ENCODE results near the gene FGF14.

FGF14 gene

DNA sequence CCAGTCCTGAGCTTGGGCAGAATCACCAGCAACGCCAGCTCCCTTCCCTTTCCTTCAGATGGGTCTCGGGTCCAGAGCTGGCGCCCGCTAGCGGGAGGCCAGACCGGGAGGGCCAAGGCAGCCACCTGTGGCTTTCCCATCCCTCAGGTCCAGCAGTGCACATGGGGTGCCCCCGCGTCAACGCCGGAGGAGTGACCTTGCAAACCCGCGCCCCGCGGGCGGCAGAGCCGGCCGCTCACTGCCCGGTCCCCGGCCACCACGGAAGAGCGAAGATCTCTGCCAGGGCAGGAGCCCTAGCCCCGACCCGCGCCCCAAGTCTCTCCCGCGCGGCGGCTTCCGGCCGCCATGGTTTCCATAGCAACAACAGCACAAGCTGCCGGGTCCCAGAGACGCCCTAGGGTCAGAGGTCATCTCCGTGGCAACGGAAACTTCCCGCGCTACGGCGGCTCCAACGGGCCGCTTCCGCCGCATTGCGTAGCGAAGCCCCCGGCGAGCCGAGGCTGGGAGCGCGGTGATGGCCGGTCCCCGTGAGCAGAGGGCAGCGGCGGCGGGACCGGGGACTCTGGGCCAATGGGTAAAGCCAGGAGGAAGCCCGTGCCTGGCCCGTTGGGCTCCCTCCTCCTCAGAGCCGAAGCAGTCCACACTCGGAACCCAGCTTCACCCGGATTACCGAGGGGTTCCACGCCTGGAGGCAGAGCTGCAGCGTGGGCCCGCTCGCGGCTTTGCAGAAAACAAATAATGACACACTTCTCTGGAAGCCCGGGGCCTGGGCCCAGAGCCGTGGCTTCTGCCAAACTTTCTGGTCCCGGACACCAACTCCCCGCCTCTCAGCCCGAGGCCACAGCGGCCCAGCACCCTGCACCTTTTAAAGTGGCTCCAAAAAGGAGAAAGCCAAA is 7.4 kb downstream of the FGF14 start:
- peak; percentile 40 for DNase-seq (ENCODE audit: low read depth)
- TF ChIP-seq, protein P1, sequence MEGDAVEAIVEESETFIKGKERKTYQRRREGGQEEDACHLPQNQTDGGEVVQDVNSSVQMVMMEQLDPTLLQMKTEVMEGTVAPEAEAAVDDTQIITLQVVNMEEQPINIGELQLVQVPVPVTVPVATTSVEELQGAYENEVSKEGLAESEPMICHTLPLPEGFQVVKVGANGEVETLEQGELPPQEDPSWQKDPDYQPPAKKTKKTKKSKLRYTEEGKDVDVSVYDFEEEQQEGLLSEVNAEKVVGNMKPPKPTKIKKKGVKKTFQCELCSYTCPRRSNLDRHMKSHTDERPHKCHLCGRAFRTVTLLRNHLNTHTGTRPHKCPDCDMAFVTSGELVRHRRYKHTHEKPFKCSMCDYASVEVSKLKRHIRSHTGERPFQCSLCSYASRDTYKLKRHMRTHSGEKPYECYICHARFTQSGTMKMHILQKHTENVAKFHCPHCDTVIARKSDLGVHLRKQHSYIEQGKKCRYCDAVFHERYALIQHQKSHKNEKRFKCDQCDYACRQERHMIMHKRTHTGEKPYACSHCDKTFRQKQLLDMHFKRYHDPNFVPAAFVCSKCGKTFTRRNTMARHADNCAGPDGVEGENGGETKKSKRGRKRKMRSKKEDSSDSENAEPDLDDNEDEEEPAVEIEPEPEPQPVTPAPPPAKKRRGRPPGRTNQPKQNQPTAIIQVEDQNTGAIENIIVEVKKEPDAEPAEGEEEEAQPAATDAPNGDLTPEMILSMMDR (IDR thresholded peaks at IDR 0.05; ENCODE audit: low read depth, low read length, missing control alignments), result peak; percentile 20
- in situ Hi-C loops (cut with HindIII; ENCODE audit: low sequenced_read_pairs), result no loop called here
- peak overlapping the region; percentile 80 for H3K4me3 ChIP-seq (ENCODE audit: low read depth, low read length)

DNA sequence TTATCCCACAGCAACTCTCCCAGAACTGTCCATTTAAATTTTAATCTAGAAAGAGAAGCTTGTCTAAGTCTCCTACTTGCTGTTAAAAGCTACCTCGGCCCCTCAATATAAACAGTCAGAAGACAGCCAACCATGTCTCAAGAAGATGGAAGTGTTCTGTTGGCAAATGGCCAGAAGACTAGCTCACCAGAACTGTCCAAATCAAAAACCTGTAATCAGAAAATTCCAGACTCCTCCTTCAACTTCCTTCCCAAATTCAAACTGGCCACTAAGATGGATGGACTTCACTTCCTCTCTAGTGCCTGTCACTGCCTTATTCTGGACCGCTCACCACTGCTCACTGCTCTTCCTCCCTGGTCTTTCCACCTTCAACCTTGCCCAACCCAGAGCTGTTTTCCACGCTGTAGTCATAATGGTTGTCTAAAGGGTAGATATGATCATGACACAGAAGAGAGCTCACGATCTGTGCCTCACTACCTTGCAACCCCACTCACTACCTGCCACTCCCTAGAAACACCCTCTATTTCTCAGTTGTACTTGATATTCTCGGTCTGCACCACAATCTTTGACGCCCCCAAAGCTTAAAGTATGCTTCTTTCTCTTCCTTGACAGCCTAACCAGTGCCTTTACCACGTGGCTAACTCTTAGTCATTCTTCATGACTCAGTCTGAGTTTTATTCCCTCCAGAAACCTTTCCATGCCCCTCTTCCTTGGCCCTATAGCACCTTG is 9.2 kb downstream of the FGF14 start:
- no peak overlapping the region for H3K4me3 ChIP-seq (ENCODE audit: low read depth, low read length)
- DNase-seq (ENCODE audit: low read depth), result no peak
- TF ChIP-seq, protein P1 (IDR thresholded peaks at IDR 0.05; ENCODE audit: low read depth, low read length, missing control alignments), result no peak
- in situ Hi-C loops (cut with HindIII; ENCODE audit: low sequenced_read_pairs), result no loop called here

DNA sequence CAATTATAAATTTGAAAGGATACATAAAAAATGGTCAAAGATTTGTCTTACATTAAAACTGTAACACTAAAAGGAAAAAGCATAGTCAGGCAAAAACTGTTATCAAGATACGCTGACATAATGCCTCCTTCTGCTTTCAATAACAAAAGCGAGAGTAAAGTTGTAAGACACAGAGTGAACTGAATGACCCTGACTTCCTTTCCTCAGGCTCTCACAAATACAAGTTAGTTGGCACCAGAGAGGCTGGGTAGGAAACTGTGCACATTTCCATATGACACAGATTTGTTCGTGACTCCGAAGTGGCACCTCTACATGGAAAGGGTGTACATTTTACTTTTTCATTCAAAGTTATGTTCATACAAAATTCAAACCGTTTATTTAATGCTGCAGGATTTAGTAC is 15.4 kb downstream of the FGF14 start:
- TF ChIP-seq, protein P1 (IDR thresholded peaks at IDR 0.05; ENCODE audit: low read depth, low read length, missing control alignments), result no peak
- in situ Hi-C loops (cut with HindIII; ENCODE audit: low sequenced_read_pairs), result no loop called here
- H3K4me3 ChIP-seq (ENCODE audit: low read depth, low read length), result no peak overlapping the region
- no peak for DNase-seq (ENCODE audit: low read depth)

DNA sequence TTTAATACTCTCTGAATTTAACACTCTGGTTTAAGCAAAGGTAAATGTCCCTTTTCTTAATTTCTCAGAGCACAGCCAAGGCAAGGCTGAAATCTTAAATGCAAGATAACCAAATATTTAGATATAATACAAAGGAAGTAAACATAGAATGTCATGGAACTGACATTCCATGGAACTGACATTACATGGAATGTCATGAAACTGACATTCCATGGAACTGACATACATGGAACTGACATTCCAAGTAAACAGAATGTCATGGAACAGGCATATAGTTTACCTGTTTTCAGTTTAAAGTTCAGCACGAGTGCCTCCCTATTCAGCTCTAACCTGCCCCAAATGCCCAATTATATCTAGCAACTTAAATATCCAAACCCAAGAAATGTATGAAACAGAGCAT is 21.8 kb downstream of the FGF14 start:
- no peak overlapping the region for H3K4me3 ChIP-seq (ENCODE audit: low read depth, low read length)
- in situ Hi-C loops (cut with HindIII; ENCODE audit: low sequenced_read_pairs), result no loop called here
- DNase-seq (ENCODE audit: low read depth), result no peak
- TF ChIP-seq, protein P1 (IDR thresholded peaks at IDR 0.05; ENCODE audit: low read depth, low read length, missing control alignments), result no peak

DNA sequence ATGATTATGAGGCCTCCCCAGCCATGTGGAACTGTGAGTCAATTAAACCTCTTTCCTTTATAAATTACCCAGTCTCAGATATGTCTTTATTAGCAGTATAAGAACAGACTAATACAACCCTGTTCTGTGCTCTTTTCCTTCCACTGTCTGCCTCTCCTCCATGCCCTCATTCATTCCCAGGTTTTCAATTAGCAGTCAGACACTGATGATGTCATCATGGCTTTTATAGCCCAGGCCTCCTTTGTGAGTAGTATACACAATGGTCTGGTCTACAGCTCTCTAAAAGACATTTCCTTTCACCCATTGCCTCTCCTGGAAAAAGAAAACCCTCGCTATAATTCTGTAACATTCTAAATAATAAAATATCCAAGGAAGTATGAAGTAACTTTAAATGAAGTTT is 25.5 kb downstream of the FGF14 start:
- H3K4me3 ChIP-seq (ENCODE audit: low read depth, low read length), result no peak overlapping the region
- DNase-seq (ENCODE audit: low read depth), result no peak
- TF ChIP-seq, protein P1 (IDR thresholded peaks at IDR 0.05; ENCODE audit: low read depth, low read length, missing control alignments), result no peak
- in situ Hi-C loops (cut with HindIII; ENCODE audit: low sequenced_read_pairs), result no loop called here

DNA sequence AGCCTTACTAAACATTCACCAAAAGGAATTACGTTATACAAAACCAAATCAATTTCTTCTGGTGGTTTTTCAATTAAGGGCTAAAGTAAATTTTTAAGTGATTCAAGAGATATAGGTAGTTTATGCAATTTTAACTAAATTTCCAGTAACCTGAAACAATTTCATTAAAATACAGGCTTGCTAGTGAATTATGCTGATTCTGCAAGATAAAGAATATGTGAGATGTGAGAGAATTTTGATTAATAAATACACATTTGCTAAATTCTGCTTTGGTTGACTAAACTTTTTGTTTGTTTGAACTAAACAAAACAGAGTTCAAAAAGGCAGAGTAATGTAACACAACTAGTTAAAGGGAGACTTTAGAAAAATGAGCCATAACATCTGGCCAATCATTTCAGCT is 27.1 kb downstream of the FGF14 start:
- no peak overlapping the region for H3K4me3 ChIP-seq (ENCODE audit: low read depth, low read length)
- TF ChIP-seq, protein P1 (IDR thresholded peaks at IDR 0.05; ENCODE audit: low read depth, low read length, missing control alignments), result no peak
- DNase-seq (ENCODE audit: low read depth), result no peak
- in situ Hi-C loops (cut with HindIII; ENCODE audit: low sequenced_read_pairs), result no loop called here

Measured in astrocyte of the cerebellum (primary cell).